ENCODE results near the gene MECP2. TPM values are rescaled to one million over a fixed set of nuclear protein-coding genes. Genes with fewer than 3 reads are reported as not detected.

MECP2 gene
- total RNA-seq, 2 experiments from 2014 or later, result 81.1 to 84.5 TPM

DNA sequence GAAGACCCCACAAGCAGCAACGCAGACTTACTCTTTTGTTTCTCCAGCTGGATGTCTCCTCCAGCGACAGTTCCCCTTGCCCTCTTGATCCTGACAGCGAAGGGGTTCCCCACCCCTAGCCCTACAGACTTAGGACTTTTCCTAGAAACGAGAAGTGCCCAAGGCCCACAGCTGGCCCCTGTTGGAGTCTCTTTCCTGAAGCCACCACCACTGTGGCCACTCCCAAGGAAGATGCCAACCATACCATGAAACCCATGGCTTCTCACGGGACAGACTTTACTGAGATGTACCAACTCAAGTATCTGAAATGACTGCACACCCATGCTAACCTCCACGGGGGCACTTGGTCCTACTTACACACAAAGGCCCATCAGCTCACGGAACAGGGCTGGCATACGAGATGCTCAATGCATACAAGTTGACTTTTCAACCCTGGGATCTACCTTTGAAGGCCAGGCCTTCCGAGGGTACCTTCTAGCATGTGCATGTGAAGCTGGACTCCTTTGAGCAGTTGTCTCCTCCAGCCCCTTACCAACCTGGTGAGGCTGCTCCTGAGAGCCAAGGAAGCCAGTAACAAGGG is 76.9 kb downstream of the MECP2 start:
- peak overlapping the region; percentile 93 for H3K27ac Mint-ChIP-seq
- H3K27me3 Mint-ChIP-seq, result no peaks in the 10 kb centered on the region
- H3K9me3 Mint-ChIP-seq (ENCODE audit: low read depth), result no peaks in the 10 kb centered on the region
- H3K4me1 Mint-ChIP-seq, result peaks cover 24% of the 10 kb centered on the region
- no peak for DNase-seq
- no peak for ATAC-seq
- peaks cover 11% of the 10 kb centered on the region for H3K36me3 Mint-ChIP-seq
- H3K4me3 Mint-ChIP-seq, result peak overlapping the region; percentile 89
- CTCF ChIA-PET, result interaction anchor here (0.9 to 2.2 kb wide), 3 partner anchors 7 to 122 kb away, joined by 3 to 10 read pairs (median 4); no protein-coding TSS in a partner anchor

DNA sequence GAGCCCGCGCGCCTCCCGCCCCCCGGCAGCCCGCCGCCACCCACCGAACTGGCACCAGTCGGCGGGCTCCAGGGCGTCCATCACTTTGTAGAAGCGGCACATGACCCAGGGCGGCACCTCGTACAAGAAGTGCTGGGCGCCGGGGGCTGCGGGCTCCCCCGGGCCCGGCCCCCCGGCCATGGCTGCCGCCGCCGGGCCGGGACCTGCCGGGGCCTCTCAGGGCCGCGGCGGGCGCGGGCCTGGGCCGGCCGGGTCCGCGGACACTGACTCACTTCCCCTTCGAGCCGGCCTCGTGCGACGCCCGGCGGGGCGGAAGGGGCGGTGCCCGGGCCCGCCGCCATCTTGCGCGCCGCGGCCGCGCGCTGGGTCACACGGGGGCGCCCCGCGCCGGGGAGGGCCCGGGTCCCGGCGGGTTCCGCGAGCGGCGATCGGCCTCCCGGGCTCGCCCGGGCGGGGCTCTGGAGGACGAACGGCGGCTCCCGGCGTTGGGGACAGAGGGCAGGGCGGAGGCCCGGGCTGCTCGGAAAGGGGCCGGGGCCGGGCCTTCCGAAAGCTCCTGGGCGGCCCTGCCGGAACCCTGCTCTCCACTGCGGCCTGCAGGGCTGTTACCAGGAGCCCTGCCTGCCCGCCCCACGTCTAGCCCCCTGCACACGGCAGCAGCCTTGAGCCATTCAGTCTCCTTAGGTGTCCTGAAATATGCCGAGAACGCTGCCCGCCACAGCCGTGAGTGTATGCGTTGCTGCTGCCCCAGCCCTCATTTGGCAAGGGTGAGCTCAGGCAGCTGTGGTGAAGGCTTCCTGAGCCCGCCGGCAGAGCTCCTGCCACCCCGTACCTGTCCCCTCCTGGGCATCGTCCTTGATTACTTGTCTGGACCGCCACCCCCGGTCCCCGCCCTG is 77.6 kb downstream of the MECP2 start, which contains the start of gene IRAK1:
IRAK1 (minus strand) TSS at position 270 of the 896 bp plus-strand sequence; CDS start at position 180, 90 bp downstream.
- peak; percentile 57 for DNase-seq
- CTCF ChIA-PET, result interaction anchor here (0.9 to 1.0 kb wide), 2 partner anchors 38 to 122 kb away, joined by 3 to 4 read pairs; no protein-coding TSS in a partner anchor
- Mint-ChIP-seq H3K4me1 (peaks cover 28% of the 10 kb centered on the region), H3K9me3 (ENCODE audit: low read depth) (no peaks in the 10 kb centered on the region), H3K4me3 (peak within 1 kb of the TSS; percentile 89), H3K27me3 (no peaks in the 10 kb centered on the region), H3K36me3 (peaks cover 11% of the 10 kb centered on the region), H3K27ac (peak within 1 kb of the TSS; percentile 93)
- peak; percentile 87 for ATAC-seq

DNA sequence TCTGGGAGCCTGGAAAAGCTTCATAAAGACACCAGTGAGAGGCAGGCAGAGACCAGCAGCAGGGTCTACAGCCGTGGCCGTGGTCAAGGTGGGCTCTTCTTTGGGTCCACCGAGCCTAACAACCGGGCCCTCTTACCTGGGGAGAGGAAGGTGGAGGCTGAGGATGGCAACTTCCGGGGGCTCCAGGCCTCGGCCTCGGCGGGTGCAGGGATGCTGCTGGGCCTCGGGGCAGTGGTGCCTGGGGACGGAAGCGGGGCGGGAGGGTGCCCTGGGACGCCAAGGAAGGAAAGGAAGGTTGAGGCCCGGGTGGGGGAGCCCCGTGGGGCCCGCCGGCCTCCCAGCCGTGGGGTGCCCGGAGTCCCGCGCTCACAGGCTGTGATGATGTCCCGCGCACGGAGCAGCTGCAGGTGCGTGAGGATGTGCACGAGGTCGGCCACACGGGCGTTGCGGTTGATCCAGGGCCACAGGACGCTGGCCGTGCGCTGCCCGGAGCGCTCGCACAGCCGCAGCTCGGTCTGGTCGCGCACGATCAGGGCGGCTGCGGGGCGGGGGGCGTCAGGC is 78.4 kb downstream of the MECP2 start:
- H3K4me3 Mint-ChIP-seq, result peak overlapping the region; percentile 88
- no peaks in the 10 kb centered on the region for H3K9me3 Mint-ChIP-seq (ENCODE audit: low read depth)
- peak; percentile 18 for ATAC-seq
- peak; percentile 57 for DNase-seq
- peaks cover 11% of the 10 kb centered on the region for H3K36me3 Mint-ChIP-seq
- H3K27me3 Mint-ChIP-seq, result no peaks in the 10 kb centered on the region
- H3K27ac Mint-ChIP-seq, result peak overlapping the region; percentile 88
- CTCF ChIA-PET, result interaction anchor here (0.9 kb wide), 1 partner anchor 72 kb away, joined by 3 read pairs; no protein-coding TSS in a partner anchor
- H3K4me1 Mint-ChIP-seq, result peaks cover 29% of the 10 kb centered on the region

DNA sequence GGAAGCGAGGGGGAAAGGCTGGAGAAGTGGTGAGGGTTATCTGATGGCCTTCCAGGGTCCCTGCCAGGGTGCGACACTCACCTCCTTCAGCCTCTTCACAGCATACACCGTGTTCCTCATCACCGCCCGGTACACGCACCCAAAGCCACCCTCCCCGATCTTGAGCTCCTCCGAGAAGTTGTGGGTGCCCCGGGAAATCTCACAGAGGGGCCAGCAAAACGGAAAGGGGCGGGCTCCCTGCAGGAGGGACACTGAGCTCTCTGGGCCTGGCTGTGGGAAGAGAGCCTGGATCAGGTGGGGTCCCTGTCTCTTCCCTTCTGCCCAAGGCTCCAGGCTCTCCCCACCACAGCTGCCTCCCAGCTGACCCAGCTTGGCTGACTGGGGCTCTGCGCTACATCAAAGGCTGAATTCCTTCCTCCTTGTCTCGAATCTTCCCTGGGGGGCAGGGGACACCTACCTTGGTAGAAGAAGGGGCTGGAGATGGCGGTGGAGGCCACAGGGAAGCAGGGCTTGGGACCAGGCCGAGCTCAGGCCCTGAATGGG is 78.9 kb downstream of the MECP2 start:
- no peaks in the 10 kb centered on the region for H3K9me3 Mint-ChIP-seq (ENCODE audit: low read depth)
- ATAC-seq, result no peak
- CTCF ChIA-PET, result interaction anchor here (0.9 to 1.4 kb wide), 3 partner anchors 22 to 71 kb away, joined by 3 to 6 read pairs (median 3); no protein-coding TSS in a partner anchor
- peaks cover 11% of the 10 kb centered on the region for H3K36me3 Mint-ChIP-seq
- peaks cover 30% of the 10 kb centered on the region for H3K4me1 Mint-ChIP-seq
- no peak for DNase-seq
- H3K27me3 Mint-ChIP-seq, result no peaks in the 10 kb centered on the region
- peak overlapping the region; percentile 88 for H3K4me3 Mint-ChIP-seq
- peak overlapping the region; percentile 88 for H3K27ac Mint-ChIP-seq

DNA sequence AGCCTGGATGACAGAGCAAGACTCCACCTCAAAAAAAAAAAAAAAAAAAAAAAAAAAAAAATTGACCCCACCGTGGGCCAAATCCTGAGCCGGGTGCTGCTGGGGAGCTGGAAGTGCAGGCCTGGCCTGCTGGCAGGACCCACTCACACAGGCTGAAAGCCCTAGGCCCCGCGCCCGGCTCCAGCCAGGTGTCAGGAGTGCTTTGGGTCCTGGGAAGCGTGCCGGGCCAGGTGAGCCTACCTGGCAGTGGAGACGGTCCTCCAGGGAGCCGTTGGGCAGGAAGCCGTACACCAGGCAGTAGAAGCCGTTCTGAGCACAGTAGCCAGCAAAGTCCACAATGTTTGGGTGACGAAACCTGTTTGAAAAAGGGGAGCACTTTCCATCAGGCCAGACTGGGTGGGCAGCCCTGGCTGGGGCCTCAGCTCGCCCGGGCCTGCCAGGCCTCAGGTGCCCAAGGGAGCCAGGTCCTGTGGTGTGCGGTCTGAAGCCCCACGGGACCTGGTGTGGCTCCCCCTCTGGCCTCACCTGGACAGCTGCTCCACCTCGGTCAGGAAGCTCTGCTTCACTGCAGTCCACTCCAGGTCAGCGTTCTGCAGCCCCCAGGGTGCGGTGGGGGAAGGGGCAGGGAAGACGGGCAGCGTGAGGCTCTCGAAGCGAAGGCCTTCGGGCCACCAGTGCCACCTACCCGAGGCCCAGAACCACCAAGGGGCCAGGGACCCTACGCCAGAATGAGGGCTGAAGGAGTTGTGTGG is 79.6 kb downstream of the MECP2 start:
- H3K4me3 Mint-ChIP-seq, result peak overlapping the region; percentile 88
- H3K9me3 Mint-ChIP-seq (ENCODE audit: low read depth), result no peaks in the 10 kb centered on the region
- peak overlapping the region; percentile 88 for H3K27ac Mint-ChIP-seq
- no peaks in the 10 kb centered on the region for H3K27me3 Mint-ChIP-seq
- no peak for DNase-seq
- ATAC-seq, result no peak
- CTCF ChIA-PET, result interaction anchor here (0.9 to 1.4 kb wide), 3 partner anchors 23 to 71 kb away, joined by 3 to 6 read pairs (median 3); no protein-coding TSS in a partner anchor
- peaks cover 32% of the 10 kb centered on the region for H3K4me1 Mint-ChIP-seq
- H3K36me3 Mint-ChIP-seq, result peaks cover 12% of the 10 kb centered on the region

DNA sequence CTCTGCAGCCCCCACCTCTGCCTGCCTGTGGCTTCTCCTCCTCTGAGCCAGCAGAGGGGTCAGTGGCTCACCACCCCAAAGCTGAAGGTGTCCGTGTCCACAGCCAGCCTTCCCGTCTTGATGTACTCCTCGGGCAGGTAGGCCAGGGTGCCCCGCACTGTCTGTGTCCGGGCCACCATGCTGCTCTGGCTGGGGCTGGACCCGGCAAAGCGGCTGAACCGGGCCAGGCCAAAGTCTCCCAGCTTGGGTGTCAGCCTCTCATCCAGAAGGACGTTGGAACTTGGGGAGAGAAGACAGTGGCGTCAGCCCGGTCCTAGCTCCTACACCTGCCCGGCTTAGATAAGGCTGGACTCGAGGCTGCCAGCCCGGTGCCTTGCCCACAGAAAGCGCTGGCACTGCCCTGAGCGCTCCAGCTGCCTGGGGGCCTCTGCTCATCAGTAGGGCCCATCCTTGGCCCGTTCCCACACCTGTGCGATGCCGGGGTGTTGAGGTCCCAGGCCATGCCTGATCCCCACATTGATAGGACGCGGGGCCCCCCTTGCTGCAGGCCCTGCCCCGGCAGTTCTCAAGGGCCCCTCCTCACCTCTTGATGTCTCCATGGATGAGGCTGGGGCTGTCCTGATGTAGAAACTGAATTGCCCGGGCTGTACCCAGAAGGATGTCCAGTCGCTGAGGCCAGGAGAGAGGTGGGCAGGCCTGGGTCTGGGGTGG is 81.0 kb downstream of the MECP2 start:
- CTCF ChIA-PET, result no interaction called here
- DNase-seq (no peak), ATAC-seq (no peak)
- Mint-ChIP-seq H3K36me3 (peaks cover 17% of the 10 kb centered on the region), H3K4me3 (no peak overlapping the region), H3K4me1 (peaks cover 32% of the 10 kb centered on the region), H3K27ac (no peak overlapping the region), H3K27me3 (no peaks in the 10 kb centered on the region), H3K9me3 (ENCODE audit: low read depth) (no peaks in the 10 kb centered on the region)

DNA sequence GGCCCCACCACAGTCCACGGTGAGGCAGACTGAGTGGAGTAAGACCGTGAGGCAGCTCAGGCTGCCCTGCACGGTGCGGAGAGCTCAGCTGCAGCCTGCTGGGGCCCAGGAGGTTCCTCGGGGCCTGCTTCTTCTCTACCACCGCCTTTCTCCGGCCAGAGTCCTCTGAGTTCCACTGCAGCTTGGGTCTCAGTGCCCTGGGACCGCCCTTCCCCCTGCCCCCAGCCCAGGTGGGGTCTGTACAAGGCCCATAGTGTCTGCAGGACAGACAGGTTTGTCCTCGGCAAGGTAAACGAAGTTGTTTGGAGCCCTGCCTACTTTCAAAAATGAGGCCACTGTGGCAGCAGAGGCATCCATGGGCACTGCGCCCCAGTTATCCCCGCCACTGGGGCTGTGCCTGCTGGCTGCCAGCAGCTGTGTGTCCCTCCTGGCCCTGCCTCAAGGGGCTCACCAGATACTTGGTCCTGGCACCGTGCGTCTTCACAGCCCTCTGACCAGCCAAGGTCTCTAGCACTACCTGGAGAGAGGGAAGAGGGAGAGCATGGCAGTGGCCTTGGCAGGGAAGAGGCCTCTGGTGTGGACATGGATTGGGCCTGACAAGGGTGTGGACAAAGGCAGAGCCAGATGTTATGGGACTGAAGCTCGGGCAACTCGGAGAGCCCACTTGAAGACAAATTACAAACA is 81.8 kb downstream of the MECP2 start:
- Mint-ChIP-seq H3K4me1 (peaks cover 26% of the 10 kb centered on the region), H3K27me3 (no peaks in the 10 kb centered on the region), H3K27ac (peak overlapping the region; percentile 40), H3K4me3 (no peak overlapping the region), H3K9me3 (ENCODE audit: low read depth) (no peaks in the 10 kb centered on the region), H3K36me3 (peaks cover 17% of the 10 kb centered on the region)
- DNase-seq, result no peak
- ATAC-seq, result no peak
- CTCF ChIA-PET, result no interaction called here

DNA sequence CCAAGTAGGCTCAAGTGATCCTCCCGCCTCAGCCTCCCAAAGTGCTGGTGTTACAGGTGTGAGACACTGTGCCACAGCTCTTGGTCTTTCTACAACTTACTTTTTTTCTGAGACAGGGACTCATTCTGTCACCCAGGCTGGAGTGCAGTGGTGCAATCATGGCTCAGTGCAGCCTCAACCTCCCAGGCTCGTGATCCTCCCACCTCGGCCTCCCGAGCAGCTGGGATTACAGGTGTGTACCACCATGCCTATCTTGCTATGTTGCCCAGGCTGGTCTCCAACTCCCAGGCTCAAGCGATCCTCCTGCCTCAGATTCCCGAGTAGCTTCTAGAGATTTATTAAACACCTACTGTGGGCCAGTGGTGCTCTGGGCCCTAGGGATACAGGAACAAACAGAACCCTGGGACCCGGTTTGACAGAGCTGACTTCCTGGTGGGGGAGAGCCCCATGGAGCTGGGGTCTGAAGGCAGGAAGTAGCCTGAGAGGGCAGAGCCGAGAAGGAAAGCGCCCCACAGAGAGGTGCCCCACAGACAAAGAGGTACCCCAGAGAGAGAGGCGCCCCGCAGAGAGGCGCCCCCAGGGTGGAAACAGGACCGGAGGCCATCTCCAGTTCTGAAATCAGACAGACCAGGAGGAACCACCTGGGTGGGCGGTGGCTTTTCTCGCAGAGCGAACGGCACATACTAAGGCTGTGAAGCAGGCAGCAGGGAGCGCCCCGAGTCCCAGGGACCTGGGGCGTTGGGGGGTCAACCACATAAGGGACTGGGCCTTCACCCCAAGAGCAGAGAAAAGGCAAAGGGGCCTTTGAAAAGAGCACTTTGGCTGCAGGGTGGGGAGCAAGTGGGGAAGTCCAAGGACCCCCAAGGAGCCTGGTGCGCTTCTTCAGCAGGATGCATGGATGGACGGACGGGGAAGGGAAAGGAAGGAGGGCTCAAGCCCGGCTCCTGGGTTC is 82.8 kb downstream of the MECP2 start:
- Mint-ChIP-seq H3K27ac (peak overlapping the region; percentile 61), H3K4me3 (no peak overlapping the region)

DNA sequence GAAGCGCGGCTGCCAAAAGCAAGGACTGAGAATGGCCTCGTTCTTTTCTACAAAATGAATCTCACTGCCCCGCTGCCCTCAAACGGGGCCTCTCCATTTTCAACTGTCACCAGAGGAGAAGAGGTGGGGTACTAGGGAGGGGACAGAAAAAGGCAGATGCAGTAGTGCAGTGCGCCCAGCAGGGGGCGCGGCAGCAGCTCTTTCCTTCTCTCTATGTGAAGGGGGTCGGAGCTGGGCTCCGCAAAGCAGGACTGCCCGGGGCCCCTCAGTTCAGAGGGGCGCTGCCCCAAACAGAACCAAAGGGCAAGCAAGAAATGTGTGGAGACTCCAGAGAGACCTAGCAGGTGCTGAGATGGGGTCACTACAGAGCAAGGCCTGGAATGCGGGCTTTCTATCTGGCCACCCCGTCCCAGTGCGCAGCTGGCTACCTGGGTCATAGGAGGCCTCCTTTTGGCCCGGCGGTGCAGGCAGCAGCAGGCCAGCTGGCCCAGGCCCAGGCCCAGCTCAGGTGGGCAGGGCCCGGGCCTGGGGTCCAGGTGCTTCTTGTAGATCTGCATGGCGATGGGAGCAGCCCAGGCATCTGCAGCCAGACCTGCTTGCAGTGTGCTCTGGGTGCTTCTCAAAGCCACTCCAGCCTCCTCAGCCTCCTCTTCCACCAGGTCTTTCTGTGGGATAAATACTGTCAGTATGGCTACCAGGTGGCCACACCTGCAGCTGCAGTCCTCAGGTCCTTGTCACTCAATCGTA is 83.7 kb downstream of the MECP2 start:
- peak overlapping the region; percentile 73 for H3K27ac Mint-ChIP-seq
- ATAC-seq, result peak; percentile 75
- H3K4me1 Mint-ChIP-seq, result peaks cover 21% of the 10 kb centered on the region
- H3K27me3 Mint-ChIP-seq, result no peaks in the 10 kb centered on the region
- peaks cover 18% of the 10 kb centered on the region for H3K36me3 Mint-ChIP-seq
- CTCF ChIA-PET, result interaction anchor here (0.5 to 3.7 kb wide), 18 partner anchors 8 to 359 kb away, joined by 3 to 40 read pairs (median 4); partner anchors contain the start of genes ARHGAP4 and TKTL1
- peak; percentile 50 for DNase-seq
- H3K9me3 Mint-ChIP-seq (ENCODE audit: low read depth), result no peaks in the 10 kb centered on the region
- no peak overlapping the region for H3K4me3 Mint-ChIP-seq

More for the DNA sequence above, 82.8 kb downstream of the MECP2 start:
- peaks cover 21% of the 10 kb centered on the region for H3K4me1 Mint-ChIP-seq
- no peaks in the 10 kb centered on the region for H3K27me3 Mint-ChIP-seq
- peaks cover 19% of the 10 kb centered on the region for H3K36me3 Mint-ChIP-seq
- no peak for ATAC-seq
- CTCF ChIA-PET, result interaction anchor here (0.8 to 3.7 kb wide), 12 partner anchors 7 to 359 kb away, joined by 3 to 40 read pairs (median 4); partner anchors contain the start of gene ARHGAP4
- H3K9me3 Mint-ChIP-seq (ENCODE audit: low read depth), result no peaks in the 10 kb centered on the region
- DNase-seq, result no peak

DNA sequence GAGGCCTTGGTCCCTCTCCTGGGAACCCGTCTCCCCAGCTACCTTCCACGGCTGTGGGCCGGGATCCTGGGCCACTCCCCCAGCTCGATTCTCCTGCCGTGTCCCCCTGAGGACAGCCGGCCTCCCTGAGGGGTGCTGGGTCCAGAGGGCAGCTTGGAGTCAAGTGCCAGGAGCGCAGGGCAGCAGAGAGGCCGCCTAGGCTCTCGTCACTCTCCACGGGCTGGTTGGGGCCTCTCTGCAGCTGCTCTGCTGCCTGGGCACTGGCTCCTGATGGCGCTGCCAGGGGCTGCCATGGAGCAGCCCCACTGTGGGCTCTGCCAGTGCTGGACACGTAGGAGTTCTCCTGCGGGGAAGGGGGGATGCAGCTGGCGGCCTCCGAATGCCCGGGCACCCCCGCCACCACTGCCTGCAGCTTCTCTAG is 84.5 kb downstream of the MECP2 start:
- Mint-ChIP-seq H3K27ac (no peak overlapping the region), H3K9me3 (ENCODE audit: low read depth) (no peaks in the 10 kb centered on the region), H3K27me3 (no peaks in the 10 kb centered on the region), H3K4me3 (no peak overlapping the region), H3K4me1 (peaks cover 21% of the 10 kb centered on the region), H3K36me3 (peaks cover 16% of the 10 kb centered on the region)
- DNase-seq (no peak), ATAC-seq (no peak)
- CTCF ChIA-PET, result interaction anchor here (0.5 to 3.7 kb wide), 17 partner anchors 9 to 360 kb away, joined by 3 to 40 read pairs (median 4); partner anchors contain the start of genes ARHGAP4, HCFC1 and TMEM187
